Stimulated activated CD4-positive, alpha-beta T cell treated with anti-CD3 and anti-CD28 coated beads, TNF-alpha, amount 100 ng/mL, for 1 hour (primary cell): ENCODE data around the gene GJD2.

Experiments
- DNase-seq, 3 donors: peaks; one replicate each; pipeline ENCODE4 v3.0.0-alpha.2; 2020; ENCODE audit warnings: low read depth in 3 of 3, low spot score in 1 of 3

Gene GJD2

GRCh38 chr15:34726406-34727100 lies 28.2 kb downstream of the GJD2 start:
- no peak for DNase-seq

GRCh38 chr15:34725556-34725955 lies 29.2 kb downstream of the GJD2 start:
- DNase-seq = no peak

GRCh38 chr15:34724481-34724880 lies 30.3 kb downstream of the GJD2 start:
- no peak for DNase-seq

- no peak for DNase-seq
Measured at GRCh38 chr15:34722439-34722836, 32.4 kb downstream of the GJD2 start.

- DNase-seq = no peak
Measured at GRCh38 chr15:34721802-34722438, 32.9 kb downstream of the GJD2 start.

GRCh38 chr15:34721157-34721801 lies 33.5 kb downstream of the GJD2 start:
- no peak for DNase-seq

- no peak for DNase-seq
Measured at GRCh38 chr15:34719695-34720094, 35.1 kb downstream of the GJD2 start.

- DNase-seq = no peak
Measured at GRCh38 chr15:34718681-34719665, 35.8 kb downstream of the GJD2 start.

- DNase-seq = no peak
Measured at GRCh38 chr15:34717729-34718128, 37.1 kb downstream of the GJD2 start.

GRCh38 chr15:34716111-34716510 lies 38.7 kb downstream of the GJD2 start:
- DNase-seq = no peak

GRCh38 chr15:34714476-34715121 lies 40.2 kb downstream of the GJD2 start:
- DNase-seq = no peak

- DNase-seq = no peak
Measured at GRCh38 chr15:34713635-34714034, 41.2 kb downstream of the GJD2 start.

- DNase-seq = no peak
Measured at GRCh38 chr15:34709866-34710265, 44.9 kb downstream of the GJD2 start.

GRCh38 chr15:34708422-34708821 lies 46.4 kb downstream of the GJD2 start:
- no peak for DNase-seq

GRCh38 chr15:34701536-34701935 lies 53.3 kb downstream of the GJD2 start:
- DNase-seq = no peak
